NCI-H1105 (cell line): ENCODE measurements around the gene IL23R.
"Not testable (repeated sequence)": the region's sequence is repeated elsewhere in the genome, so short reads cannot be mapped to it uniquely, and the experiment has no call there.

Experiments used
- DNase-seq: peaks from one replicate; lab custom pipeline; 2025; lab: John Stamatoyannopoulos, UW

IL23R gene

GRCh38 chr1:67192902-67193301, 26.6 kb downstream of the IL23R start:
- no peak for DNase-seq

- no peak for DNase-seq
Measured at GRCh38 chr1:67193704-67194103, 27.4 kb downstream of the IL23R start.

GRCh38 chr1:67194209-67194863, 28.1 kb downstream of the IL23R start:
- DNase-seq: no peak

- DNase-seq: no peak
Measured at GRCh38 chr1:67200755-67201154, 34.5 kb downstream of the IL23R start.

- no peak for DNase-seq
Measured at GRCh38 chr1:67201891-67202290, 35.6 kb downstream of the IL23R start.

GRCh38 chr1:67204298-67204980, 38.2 kb downstream of the IL23R start:
- no peak for DNase-seq

GRCh38 chr1:67207398-67207797, 41.1 kb downstream of the IL23R start:
- not testable (repeated sequence) for DNase-seq

- DNase-seq: no peak
Measured at GRCh38 chr1:67208217-67208616, 42.0 kb downstream of the IL23R start.

GRCh38 chr1:67209521-67209920, 43.3 kb downstream of the IL23R start:
- no peak for DNase-seq

GRCh38 chr1:67211589-67212563, 45.6 kb downstream of the IL23R start:
- peak; percentile 31 for DNase-seq

- DNase-seq: no peak
Measured at GRCh38 chr1:67213164-67213563, 46.9 kb downstream of the IL23R start.

- no peak for DNase-seq
Measured at GRCh38 chr1:67213948-67214347, 47.7 kb downstream of the IL23R start.

- peak; percentile 4 for DNase-seq
Measured at GRCh38 chr1:67214420-67215174, 48.3 kb downstream of the IL23R start.

GRCh38 chr1:67216401-67216800, 50.1 kb downstream of the IL23R start:
- no peak for DNase-seq

GRCh38 chr1:67217417-67217816, 51.2 kb downstream of the IL23R start:
- no peak for DNase-seq

GRCh38 chr1:67217938-67218337, 51.7 kb downstream of the IL23R start:
- no peak for DNase-seq

- no peak for DNase-seq
Measured at GRCh38 chr1:67224856-67225255, 58.6 kb downstream of the IL23R start.

- no peak for DNase-seq
Measured at GRCh38 chr1:67226688-67227087, 60.4 kb downstream of the IL23R start.

- no peak for DNase-seq
Measured at GRCh38 chr1:67227196-67227595, 60.9 kb downstream of the IL23R start.

- DNase-seq: no peak
Measured at GRCh38 chr1:67228791-67229190, 62.5 kb downstream of the IL23R start.

- no peak for DNase-seq
Measured at GRCh38 chr1:67230539-67230938, 64.3 kb downstream of the IL23R start.

- DNase-seq: no peak
Measured at GRCh38 chr1:67236277-67236676, 70.0 kb downstream of the IL23R start.
